ENCODE data around the gene SRMS.
"Not testable (repeated sequence)": the region's sequence is repeated elsewhere in the genome, so short reads cannot be mapped to it uniquely, and the experiment has no call there.

The SRMS gene

DNA sequence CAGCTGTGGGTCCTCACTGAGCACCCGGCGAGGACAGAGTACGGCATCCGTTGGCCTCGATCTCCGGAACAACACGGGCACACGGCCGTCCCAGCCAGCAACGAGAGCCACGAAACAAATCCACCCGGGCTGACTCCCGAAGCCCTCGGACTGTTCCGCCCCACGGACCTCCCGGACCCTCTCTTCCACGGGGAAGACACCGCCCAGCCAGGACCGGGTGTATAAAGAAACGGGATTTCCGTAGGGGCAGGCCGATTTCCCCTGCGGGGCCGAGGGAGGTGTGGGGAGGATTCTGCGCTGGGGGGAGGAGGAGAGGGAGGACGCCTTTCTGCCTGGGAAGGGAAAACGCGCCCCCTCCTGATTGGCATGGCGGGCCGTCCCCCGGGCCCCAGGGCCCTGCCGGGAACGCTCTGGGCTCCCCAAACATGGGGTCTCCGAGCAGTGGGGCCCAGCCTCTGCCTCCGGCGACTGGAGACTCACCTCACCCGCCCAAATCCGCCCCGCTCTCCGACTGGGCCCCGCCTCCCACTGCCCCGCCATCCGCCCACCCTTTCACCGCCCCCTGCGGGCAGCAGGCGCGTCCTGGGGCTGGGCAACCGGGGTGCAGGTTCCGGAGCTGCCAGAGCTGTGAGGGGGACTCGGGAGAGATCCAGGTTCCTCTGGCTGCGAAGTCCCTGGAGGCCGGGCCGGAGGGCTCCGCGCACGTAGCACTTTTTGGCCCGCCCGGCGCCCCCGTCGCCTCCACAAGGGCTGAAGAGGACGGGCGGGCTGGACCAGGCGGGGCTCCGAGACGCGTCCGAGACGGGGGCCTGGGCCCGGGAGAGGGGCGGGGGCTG, 27.7 kb downstream of the SRMS start:
- TF ChIP-seq, protein P1, sequence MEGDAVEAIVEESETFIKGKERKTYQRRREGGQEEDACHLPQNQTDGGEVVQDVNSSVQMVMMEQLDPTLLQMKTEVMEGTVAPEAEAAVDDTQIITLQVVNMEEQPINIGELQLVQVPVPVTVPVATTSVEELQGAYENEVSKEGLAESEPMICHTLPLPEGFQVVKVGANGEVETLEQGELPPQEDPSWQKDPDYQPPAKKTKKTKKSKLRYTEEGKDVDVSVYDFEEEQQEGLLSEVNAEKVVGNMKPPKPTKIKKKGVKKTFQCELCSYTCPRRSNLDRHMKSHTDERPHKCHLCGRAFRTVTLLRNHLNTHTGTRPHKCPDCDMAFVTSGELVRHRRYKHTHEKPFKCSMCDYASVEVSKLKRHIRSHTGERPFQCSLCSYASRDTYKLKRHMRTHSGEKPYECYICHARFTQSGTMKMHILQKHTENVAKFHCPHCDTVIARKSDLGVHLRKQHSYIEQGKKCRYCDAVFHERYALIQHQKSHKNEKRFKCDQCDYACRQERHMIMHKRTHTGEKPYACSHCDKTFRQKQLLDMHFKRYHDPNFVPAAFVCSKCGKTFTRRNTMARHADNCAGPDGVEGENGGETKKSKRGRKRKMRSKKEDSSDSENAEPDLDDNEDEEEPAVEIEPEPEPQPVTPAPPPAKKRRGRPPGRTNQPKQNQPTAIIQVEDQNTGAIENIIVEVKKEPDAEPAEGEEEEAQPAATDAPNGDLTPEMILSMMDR (IDR thresholded peaks at IDR 0.05): no peak
- Histone ChIP-seq H3K27ac (peak overlapping the region; percentile 58), H3K4me1 (ENCODE audit: control insufficient read depth in 1 of 2, insufficient read depth in 1 of 2, low read depth in 1 of 2, low read length in 1 of 2) (peaks cover 13 to 18% of the 10 kb centered on the region in 2 experiments), H3K4me3 (ENCODE audit: low read depth in 1 of 2, low read length in 1 of 2) (peak overlapping the region; percentile 61 to 78), H3K36me3 (no peaks in the 10 kb centered on the region), H3K27me3 (peaks cover 62% of the 10 kb centered on the region), H3K9me3 (no peaks in the 10 kb centered on the region)

DNA sequence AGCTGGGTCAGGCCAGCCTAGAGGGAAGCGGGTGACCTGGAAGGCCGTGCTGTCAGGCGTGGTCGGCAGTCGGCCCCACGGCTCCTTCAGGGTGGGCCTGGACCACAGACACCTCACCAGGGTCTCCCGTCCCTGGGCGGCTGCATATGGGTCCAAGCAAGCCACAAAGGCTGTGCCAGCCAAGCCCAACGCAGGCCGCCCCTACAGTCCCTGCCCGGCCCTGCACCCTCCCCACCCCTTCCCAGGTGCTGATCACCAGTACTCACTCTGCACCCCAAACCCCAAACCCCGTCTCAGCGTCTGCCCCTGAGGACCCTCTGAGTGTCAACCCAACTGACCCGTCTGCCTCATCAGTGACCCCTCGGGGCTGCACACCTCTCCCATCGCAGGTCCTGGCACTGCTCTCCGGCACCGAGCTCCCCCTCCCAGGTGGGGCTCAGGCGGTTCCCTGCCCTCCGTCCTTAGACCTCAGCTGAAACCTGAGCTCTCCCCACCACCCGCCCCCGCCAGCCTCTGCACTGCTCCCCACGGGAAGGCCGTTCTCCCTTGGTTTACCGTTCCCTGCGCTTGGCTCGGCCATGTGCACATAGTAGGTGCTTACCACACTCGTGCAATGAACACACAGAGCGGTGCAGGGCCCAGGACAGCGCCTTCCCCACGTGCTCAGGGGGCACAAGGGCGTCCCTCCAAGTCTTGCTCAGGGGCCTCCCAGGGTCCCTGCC, 28.4 kb downstream of the SRMS start:
- TF ChIP-seq, protein P1 (IDR thresholded peaks at IDR 0.05): no peak
- no peaks in the 10 kb centered on the region for H3K36me3 ChIP-seq
- H3K4me3 ChIP-seq (ENCODE audit: low read depth in 1 of 2, low read length in 1 of 2): peak overlapping the region in 1 of 2 experiments; percentile 61
- H3K27me3 ChIP-seq: peaks cover 62% of the 10 kb centered on the region
- no peak overlapping the region for H3K27ac ChIP-seq
- H3K9me3 ChIP-seq: peaks cover 5% of the 10 kb centered on the region
- H3K4me1 ChIP-seq (ENCODE audit: control insufficient read depth in 1 of 2, insufficient read depth in 1 of 2, low read depth in 1 of 2, low read length in 1 of 2): peaks cover 13 to 18% of the 10 kb centered on the region in 2 experiments

DNA sequence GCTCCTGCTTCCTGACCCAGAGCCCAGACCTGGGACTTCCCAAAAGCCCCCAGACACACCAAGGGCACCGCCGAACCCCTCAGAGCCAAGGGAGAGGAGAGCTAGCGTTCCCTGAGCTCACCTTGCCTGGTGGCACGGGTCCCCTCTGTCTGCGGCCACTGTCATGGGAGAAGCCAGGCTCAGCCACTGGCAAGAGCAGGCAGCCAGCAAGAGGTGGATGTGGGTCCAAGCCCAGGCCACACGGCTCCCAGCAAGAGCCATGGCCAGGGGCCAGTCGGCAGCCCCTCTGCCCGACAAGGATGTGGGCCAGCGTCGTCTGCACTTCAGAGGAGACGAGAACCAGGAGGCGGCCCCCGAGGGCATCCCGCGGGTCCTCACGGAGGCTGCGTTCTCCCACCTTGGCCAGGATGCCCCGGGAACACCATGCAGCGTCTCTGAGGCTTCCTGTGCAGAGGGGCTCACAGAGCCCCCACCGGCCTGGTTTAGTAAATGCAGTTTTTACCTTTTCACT, 29.1 kb downstream of the SRMS start:
- Histone ChIP-seq H3K36me3 (no peaks in the 10 kb centered on the region), H3K4me1 (ENCODE audit: control insufficient read depth in 1 of 2, insufficient read depth in 1 of 2, low read depth in 1 of 2, low read length in 1 of 2) (peaks cover 13 to 18% of the 10 kb centered on the region in 2 experiments), H3K27me3 (peaks cover 69% of the 10 kb centered on the region), H3K27ac (no peak overlapping the region), H3K9me3 (peaks cover 5% of the 10 kb centered on the region), H3K4me3 (ENCODE audit: low read depth in 1 of 2, low read length in 1 of 2) (no peak overlapping the region)
- TF ChIP-seq, protein P1 (IDR thresholded peaks at IDR 0.05): no peak

- Histone ChIP-seq H3K9me3 (peaks cover 5% of the 10 kb centered on the region), H3K4me1 (ENCODE audit: control insufficient read depth in 1 of 2, insufficient read depth in 1 of 2, low read depth in 1 of 2, low read length in 1 of 2) (peaks cover 13 to 18% of the 10 kb centered on the region in 2 experiments), H3K27me3 (peaks cover 75% of the 10 kb centered on the region), H3K27ac (no peak overlapping the region), H3K4me3 (ENCODE audit: low read depth in 1 of 2, low read length in 1 of 2) (no peak overlapping the region), H3K36me3 (no peaks in the 10 kb centered on the region)
- TF ChIP-seq, protein P1 (IDR thresholded peaks at IDR 0.05): no peak
Observed at GRCh38 chr20:63517376-63518309, 29.9 kb downstream of the SRMS start.

GRCh38 chr20:63514520-63514919, 33.0 kb downstream of the SRMS start:
- not testable (repeated sequence) for H3K27ac ChIP-seq; H3K9me3 ChIP-seq; H3K4me1 ChIP-seq (ENCODE audit: control insufficient read depth in 1 of 2, insufficient read depth in 1 of 2, low read depth in 1 of 2, low read length in 1 of 2); H3K4me3 ChIP-seq (ENCODE audit: low read depth in 1 of 2, low read length in 1 of 2); H3K36me3 ChIP-seq
- peaks cover 84% of the 10 kb centered on the region for H3K27me3 ChIP-seq
